HepG2 (cell line): ENCODE results near the gene KIF15. TPM values are rescaled to one million over a fixed set of nuclear protein-coding genes. Genes with fewer than 3 reads are reported as not detected.
A peak's percentile ranks its signal among the peaks of the same experiment; 100 is the strongest.

Experiments used
- CREM ChIP-seq, 2 experiments: sonication (generic) in 1 of 2; formaldehyde crosslinking in 1 of 2; IDR thresholded peaks; 2 replicates each; pipeline versions ENCODE4 v1.4.0 to v1.6.1; 2016 to 2020; ENCODE audit warnings: antibody characterized with exemption in 1 of 2, mild to moderate bottlenecking in 1 of 2, missing genetic modification reagents in 1 of 2
- KLF13 ChIP-seq: sonication (generic); formaldehyde crosslinking; IDR thresholded peaks from 2 replicates; pipeline ENCODE4 v1.4.0; 2020; ENCODE audit warnings: mild to moderate bottlenecking, missing genetic modification reagents
- NFE2L1 ChIP-seq: sonication (generic); formaldehyde crosslinking; IDR thresholded peaks from 2 replicates; pipeline ENCODE4 v1.4.0; 2020; ENCODE audit warnings: missing genetic modification reagents, mild to moderate bottlenecking, borderline replicate concordance
- NFKB2 ChIP-seq: sonication (generic); formaldehyde crosslinking; IDR thresholded peaks from 2 replicates; pipeline ENCODE4 v1.4.0; 2020; ENCODE audit warnings: missing genetic modification reagents, borderline replicate concordance
- NR0B2 ChIP-seq: sonication (generic); formaldehyde crosslinking; IDR thresholded peaks from 2 replicates; pipeline ENCODE4 v1.4.0; 2020; ENCODE audit warnings: mild to moderate bottlenecking, missing genetic modification reagents
- SALL1 ChIP-seq: sonication (generic); formaldehyde crosslinking; IDR thresholded peaks from 2 replicates; pipeline ENCODE4 v1.8.0; 2022; ENCODE audit warnings: mild to moderate bottlenecking, missing genetic modification reagents
- TIGD3 ChIP-seq: sonication (generic); formaldehyde crosslinking; IDR thresholded peaks from 2 replicates; pipeline ENCODE4 v1.5.1; 2020; ENCODE audit warnings: mild to moderate bottlenecking, missing genetic modification reagents, borderline replicate concordance
- XRCC5 ChIP-seq: fragments of 200-400 bp; formaldehyde crosslinking; optimal IDR thresholded peaks from 2 replicates; pipeline ENCODE3; 2017; ENCODE audit warnings: mild to moderate bottlenecking, low read length
- ZNF230 ChIP-seq: sonication (generic); formaldehyde crosslinking; IDR thresholded peaks from 2 replicates; pipeline ENCODE4 v1.4.0; 2020; ENCODE audit warnings: mild to moderate bottlenecking, missing genetic modification reagents
- ZNF282 ChIP-seq: fragments of 450-650 bp; IDR thresholded peaks from 2 replicates; pipeline ENCODE4 v1.6.1; 2018; ENCODE audit not compliant: partially characterized antibody
- ZNF383 ChIP-seq: sonication (generic); formaldehyde crosslinking; IDR thresholded peaks from 2 replicates; pipeline ENCODE4 v1.4.0; 2020; ENCODE audit warnings: missing genetic modification reagents, mild to moderate bottlenecking, borderline replicate concordance
- ZNF780A ChIP-seq: sonication (generic); formaldehyde crosslinking; IDR thresholded peaks from 2 replicates; pipeline ENCODE4 v1.8.0; 2022; ENCODE audit warnings: mild to moderate bottlenecking, missing genetic modification reagents, moderate library complexity
- ZSCAN29 ChIP-seq: sonication (generic); formaldehyde crosslinking; conservative IDR thresholded peaks from 2 replicates; pipeline ENCODE4 v1.4.0; 2020; ENCODE audit warnings: mild to moderate bottlenecking, missing genetic modification reagents
- polyA plus RNA-seq, 8 experiments: library from polyadenylated mRNA; depleted of rRNA in 3 of 8; stranded (reverse) in 7 of 8; unstranded in 1 of 8; fragments of >200 nt; fragmentation: Illumina TruSeq in 4 of 8; extraction: Trizol in 4 of 8; gene quantifications; 2 replicates each; pipeline versions ENCODE4 v1.2.1 to v1.2.3, GENCODE V29; 2011 to 2016; ENCODE audit warnings: low read depth in 4 of 8, missing spikeins in 1 of 8, mixed read lengths in 1 of 8; ENCODE audit not compliant: insufficient read depth in 1 of 8
- total RNA-seq, 5 experiments: library from RNA; depleted of rRNA; stranded (reverse); fragments of >200 nt; fragmentation: Illumina TruSeq; extraction: Trizol; gene quantifications; 2 replicates each; pipeline ENCODE4 v1.2.3, GENCODE V29; 2016; ENCODE audit warnings: low read depth in 1 of 5
- TF ChIP-seq, protein P1 (sequence below): sonication (generic); formaldehyde crosslinking; IDR thresholded peaks from 2 replicates; pipeline ENCODE4 v1.5.0; 2020; ENCODE audit warnings: mild to moderate bottlenecking, missing genetic modification reagents, borderline replicate concordance
- TF ChIP-seq, protein P2 (sequence below): sonication (generic); formaldehyde crosslinking; IDR thresholded peaks from 2 replicates; pipeline ENCODE4 v1.5.1; 2020; ENCODE audit warnings: mild to moderate bottlenecking, missing genetic modification reagents
- TF ChIP-seq, protein P3 (sequence below): sonication (generic); formaldehyde crosslinking; IDR thresholded peaks from 2 replicates; pipeline ENCODE4 v1.4.0; 2020; ENCODE audit warnings: missing genetic modification reagents, borderline replicate concordance

KIF15 gene
- total and polyA plus RNA-seq, 2 of the 13 experiments (the other 11 are each of a cell fraction or from before 2014, with no cell fraction given), result 4.8 to 33.8 TPM

DNA sequence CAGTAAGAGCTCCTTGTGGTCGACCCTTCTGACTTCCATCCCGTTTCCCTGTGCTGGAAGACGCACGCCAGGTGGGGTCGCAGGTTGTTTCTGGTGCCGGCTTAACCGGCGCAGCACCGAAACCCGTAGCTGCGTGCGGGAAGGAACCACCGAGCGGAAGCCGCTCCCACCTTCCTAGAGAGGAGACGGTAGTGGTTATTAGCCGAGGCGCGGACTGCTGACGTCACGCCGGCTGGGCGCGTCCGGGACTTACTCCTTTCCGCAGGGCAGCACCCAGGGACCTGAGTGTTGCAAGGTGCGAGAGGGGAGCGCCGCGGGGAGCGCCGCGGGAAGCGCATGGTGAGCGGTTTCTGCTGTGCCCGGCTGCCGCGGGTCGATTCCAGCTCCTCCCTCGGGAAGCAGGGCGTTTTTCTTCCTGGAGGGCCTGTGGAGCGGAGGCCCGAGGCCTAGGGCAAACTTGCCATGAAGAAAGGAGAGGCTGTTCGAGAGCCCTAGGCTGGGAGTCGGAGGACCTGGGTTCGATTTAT, 32.1 kb upstream of the KIF15 start, which contains the start of gene ZNF501 (continued):
- TF ChIP-seq, protein P1, sequence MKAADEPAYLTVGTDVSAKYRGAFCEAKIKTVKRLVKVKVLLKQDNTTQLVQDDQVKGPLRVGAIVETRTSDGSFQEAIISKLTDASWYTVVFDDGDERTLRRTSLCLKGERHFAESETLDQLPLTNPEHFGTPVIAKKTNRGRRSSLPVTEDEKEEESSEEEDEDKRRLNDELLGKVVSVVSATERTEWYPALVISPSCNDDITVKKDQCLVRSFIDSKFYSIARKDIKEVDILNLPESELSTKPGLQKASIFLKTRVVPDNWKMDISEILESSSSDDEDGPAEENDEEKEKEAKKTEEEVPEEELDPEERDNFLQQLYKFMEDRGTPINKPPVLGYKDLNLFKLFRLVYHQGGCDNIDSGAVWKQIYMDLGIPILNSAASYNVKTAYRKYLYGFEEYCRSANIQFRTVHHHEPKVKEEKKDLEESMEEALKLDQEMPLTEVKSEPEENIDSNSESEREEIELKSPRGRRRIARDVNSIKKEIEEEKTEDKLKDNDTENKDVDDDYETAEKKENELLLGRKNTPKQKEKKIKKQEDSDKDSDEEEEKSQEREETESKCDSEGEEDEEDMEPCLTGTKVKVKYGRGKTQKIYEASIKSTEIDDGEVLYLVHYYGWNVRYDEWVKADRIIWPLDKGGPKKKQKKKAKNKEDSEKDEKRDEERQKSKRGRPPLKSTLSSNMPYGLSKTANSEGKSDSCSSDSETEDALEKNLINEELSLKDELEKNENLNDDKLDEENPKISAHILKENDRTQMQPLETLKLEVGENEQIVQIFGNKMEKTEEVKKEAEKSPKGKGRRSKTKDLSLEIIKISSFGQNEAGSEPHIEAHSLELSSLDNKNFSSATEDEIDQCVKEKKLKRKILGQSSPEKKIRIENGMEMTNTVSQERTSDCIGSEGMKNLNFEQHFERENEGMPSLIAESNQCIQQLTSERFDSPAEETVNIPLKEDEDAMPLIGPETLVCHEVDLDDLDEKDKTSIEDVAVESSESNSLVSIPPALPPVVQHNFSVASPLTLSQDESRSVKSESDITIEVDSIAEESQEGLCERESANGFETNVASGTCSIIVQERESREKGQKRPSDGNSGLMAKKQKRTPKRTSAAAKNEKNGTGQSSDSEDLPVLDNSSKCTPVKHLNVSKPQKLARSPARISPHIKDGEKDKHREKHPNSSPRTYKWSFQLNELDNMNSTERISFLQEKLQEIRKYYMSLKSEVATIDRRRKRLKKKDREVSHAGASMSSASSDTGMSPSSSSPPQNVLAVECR (CRISPR knock-in tag), result peak; percentile 95
- TF ChIP-seq ZNF780A, result no peak
- TF ChIP-seq, protein P2, sequence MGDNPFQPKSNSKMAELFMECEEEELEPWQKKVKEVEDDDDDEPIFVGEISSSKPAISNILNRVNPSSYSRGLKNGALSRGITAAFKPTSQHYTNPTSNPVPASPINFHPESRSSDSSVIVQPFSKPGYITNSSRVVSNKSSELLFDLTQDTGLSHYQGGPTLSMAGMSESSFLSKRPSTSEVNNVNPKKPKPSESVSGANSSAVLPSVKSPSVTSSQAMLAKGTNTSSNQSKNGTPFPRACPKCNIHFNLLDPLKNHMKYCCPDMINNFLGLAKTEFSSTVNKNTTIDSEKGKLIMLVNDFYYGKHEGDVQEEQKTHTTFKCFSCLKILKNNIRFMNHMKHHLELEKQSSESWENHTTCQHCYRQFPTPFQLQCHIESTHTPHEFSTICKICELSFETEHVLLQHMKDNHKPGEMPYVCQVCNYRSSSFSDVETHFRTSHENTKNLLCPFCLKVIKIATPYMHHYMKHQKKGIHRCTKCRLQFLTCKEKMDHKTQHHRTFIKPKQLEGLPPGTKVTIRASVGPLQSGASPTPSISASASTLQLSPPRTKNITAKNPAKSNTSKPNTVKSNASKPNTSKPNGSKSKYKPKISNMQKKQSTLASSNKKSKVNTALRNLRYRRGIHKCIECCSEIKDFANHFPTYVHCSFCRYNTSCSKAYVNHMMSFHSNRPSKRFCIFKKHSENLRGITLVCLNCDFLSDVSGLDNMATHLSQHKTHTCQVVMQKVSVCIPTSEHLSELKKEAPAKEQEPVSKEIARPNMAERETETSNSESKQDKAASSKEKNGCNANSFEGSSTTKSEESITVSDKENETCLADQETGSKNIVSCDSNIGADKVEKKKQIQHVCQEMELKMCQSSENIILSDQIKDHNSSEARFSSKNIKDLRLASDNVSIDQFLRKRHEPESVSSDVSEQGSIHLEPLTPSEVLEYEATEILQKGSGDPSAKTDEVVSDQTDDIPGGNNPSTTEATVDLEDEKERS (CRISPR knock-in tag), result peak; percentile 91
- TF ChIP-seq ZNF230, result no peak
- TF ChIP-seq KLF13 (CRISPR knock-in tag), result peak; percentile 50; the same call in 1 of the 2 replicates
- no peak for TF ChIP-seq NFE2L1 (CRISPR knock-in tag)
- TF ChIP-seq, protein P3, sequence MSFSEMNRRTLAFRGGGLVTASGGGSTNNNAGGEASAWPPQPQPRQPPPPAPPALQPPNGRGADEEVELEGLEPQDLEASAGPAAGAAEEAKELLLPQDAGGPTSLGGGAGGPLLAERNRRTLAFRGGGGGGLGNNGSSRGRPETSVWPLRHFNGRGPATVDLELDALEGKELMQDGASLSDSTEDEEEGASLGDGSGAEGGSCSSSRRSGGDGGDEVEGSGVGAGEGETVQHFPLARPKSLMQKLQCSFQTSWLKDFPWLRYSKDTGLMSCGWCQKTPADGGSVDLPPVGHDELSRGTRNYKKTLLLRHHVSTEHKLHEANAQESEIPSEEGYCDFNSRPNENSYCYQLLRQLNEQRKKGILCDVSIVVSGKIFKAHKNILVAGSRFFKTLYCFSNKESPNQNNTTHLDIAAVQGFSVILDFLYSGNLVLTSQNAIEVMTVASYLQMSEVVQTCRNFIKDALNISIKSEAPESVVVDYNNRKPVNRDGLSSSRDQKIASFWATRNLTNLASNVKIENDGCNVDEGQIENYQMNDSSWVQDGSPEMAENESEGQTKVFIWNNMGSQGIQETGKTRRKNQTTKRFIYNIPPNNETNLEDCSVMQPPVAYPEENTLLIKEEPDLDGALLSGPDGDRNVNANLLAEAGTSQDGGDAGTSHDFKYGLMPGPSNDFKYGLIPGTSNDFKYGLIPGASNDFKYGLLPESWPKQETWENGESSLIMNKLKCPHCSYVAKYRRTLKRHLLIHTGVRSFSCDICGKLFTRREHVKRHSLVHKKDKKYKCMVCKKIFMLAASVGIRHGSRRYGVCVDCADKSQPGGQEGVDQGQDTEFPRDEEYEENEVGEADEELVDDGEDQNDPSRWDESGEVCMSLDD (CRISPR knock-in tag), result no peak
- peak; percentile 99 for TF ChIP-seq CREM (IDR thresholded peaks at IDR 0.05)
- TF ChIP-seq CREM (CRISPR knock-in tag; IDR thresholded peaks at IDR 0.05), result peak; percentile 83
- TF ChIP-seq ZNF282, result no peak
- TF ChIP-seq TIGD3 (CRISPR knock-in tag), result no peak
- TF ChIP-seq SALL1 (CRISPR knock-in tag), result peak; percentile 80
- TF ChIP-seq XRCC5, result peak; percentile 91
- peak; percentile 80; the same call in 1 of the 2 replicates for TF ChIP-seq NFKB2 (CRISPR knock-in tag)
- TF ChIP-seq ZSCAN29 (CRISPR knock-in tag), result peak; percentile 20; the same call in 1 of the 2 replicates
- no peak for TF ChIP-seq ZNF383 (CRISPR knock-in tag)
- TF ChIP-seq NR0B2 (CRISPR knock-in tag), result 0 out of 2 replicates have a peak, but pooled peaks have one; percentile 78
